Thymus (tissue), 11 donors: Measurements from ENCODE around the gene RTBDN. TPM values are rescaled to one million over a fixed set of nuclear protein-coding genes. Genes with fewer than 3 reads are reported as not detected.
"Not testable (repeated sequence)": the region's sequence is repeated elsewhere in the genome, so short reads cannot be mapped to it uniquely, and the experiment has no call there.

Experiments
- DNase-seq, 9 donors: peaks; one replicate each; pipeline ENCODE4 v3.0.0-alpha.2; 2013; ENCODE audit warnings: low spot score in 9 of 9, low read depth in 6 of 9, missing footprints in 1 of 9
- H3K27ac ChIP-seq, 2 donors: one replicate each; pipeline ENCODE4 v1.5.1; 2013; ENCODE audit warnings: control low read depth in 1 of 2, low read depth in 1 of 2, low read length in 1 of 2, mild to moderate bottlenecking in 1 of 2, moderate library complexity in 1 of 2
- H3K27me3 ChIP-seq, 2 donors: one replicate each; pipeline ENCODE4 v1.5.1; 2013; ENCODE audit warnings: low read length in 1 of 2; ENCODE audit not compliant: control insufficient read depth in 2 of 2, insufficient read depth in 1 of 2
- H3K36me3 ChIP-seq, 2 donors: one replicate each; pipeline ENCODE4 v1.5.1; 2013; ENCODE audit warnings: low read length in 1 of 2, mild to moderate bottlenecking in 1 of 2, moderate library complexity in 1 of 2; ENCODE audit not compliant: control insufficient read depth in 2 of 2, insufficient read depth in 2 of 2
- H3K4me1 ChIP-seq, 2 donors: one replicate each; pipeline ENCODE4 v1.5.1; 2013; ENCODE audit warnings: low read length in 2 of 2; ENCODE audit not compliant: control insufficient read depth in 2 of 2, insufficient read depth in 2 of 2
- H3K4me3 ChIP-seq, 2 donors: one replicate each; pipeline ENCODE4 v1.5.1; 2013; ENCODE audit warnings: low read length in 2 of 2, control low read depth in 1 of 2, mild to moderate bottlenecking in 1 of 2
- H3K9me3 ChIP-seq, 2 donors: one replicate each; pipeline ENCODE4 v1.5.1; 2013; ENCODE audit warnings: low read length in 1 of 2, mild to moderate bottlenecking in 1 of 2; ENCODE audit not compliant: control insufficient read depth in 2 of 2, insufficient read depth in 1 of 2
- WGBS: extraction: QIAGEN DNeasy Blood & Tissue Kit; methylation state at CpG from one replicate; pipeline ENCODE4 v1.1.7; 2013; 5-methylcytosine and 5-hydroxymethylcytosine counted together
- polyA plus RNA-seq: library from polyadenylated mRNA; stranded (reverse); fragments of 200-250 nt; gene quantifications from one replicate; pipeline ENCODE4 v1.2.3, GENCODE V29; 2013
- total RNA-seq: library from RNA; stranded (reverse); fragments of 120-200 nt; gene quantifications from one replicate; pipeline ENCODE4 v1.2.4, GENCODE V29; 2013
- donor health status: healthy.

Gene RTBDN
- total and polyA plus RNA-seq, 2 donors = 1.6 to 1.7 TPM

DNA sequence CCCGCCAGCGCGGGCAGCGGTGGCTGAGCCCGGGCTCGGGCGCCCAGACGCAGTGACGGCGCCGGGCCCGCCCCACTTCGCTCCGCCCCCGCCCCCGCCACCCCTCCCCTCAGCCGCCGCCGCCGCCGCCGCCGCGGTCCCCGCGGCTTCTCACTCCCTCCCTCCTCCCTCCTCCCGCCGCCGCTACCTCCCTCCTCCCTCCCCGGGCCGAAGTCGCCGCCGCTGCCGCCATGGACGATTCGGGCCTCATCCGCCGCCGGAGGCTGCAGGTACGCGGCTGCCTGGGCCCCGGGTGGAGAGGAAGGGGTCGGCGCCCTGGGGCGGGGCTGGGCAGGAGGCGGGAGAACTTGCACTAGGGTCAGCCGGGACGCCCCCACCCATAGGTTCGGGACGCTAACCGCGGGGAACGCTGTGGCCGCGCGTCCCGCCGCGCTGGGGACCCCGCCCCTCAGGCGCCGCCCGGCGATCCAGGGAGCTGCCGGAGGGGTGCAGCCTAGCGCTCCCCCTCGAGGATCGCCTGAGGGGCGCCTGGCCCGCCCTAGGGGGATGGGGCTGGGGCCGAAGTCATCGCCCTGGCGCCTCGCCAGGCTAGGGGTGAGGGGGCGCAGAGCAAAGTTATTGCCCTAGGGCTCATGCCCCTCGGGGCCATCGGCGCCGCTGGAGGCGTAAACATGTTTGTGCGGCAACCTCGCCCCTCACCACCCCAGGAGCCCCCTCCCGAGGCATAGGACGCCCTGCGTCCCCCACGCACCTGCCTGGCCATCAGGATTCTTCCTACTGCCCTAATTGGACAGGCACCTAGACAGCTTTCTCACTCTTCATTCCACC is 427 bp downstream of the RTBDN start:
- Histone ChIP-seq H3K27me3 (peaks cover 69 to 96% of the 10 kb centered on the region in 2 donors), H3K27ac (no peak overlapping the region), H3K4me1 (peaks cover 2 to 15% of the 10 kb centered on the region in 2 donors), H3K9me3 (peaks cover 3 to 11% of the 10 kb centered on the region in 2 donors), H3K36me3 (no peaks in the 10 kb centered on the region), H3K4me3 (peak overlapping the region in 1 of 2 donors; percentile 50)
- WGBS = 2% methylated on average over 85 of the region's 87 CpGs
- DNase-seq = peak in 1 of 9 donors; percentile 25

- no peak for DNase-seq
- Histone ChIP-seq H3K36me3 (no peaks in the 10 kb centered on the region), H3K4me3 (peak overlapping the region in 1 of 2 donors; percentile 50), H3K9me3 (peaks cover 3 to 11% of the 10 kb centered on the region in 2 donors), H3K27ac (no peak overlapping the region), H3K4me1 (peaks cover 2 to 10% of the 10 kb centered on the region in 2 donors), H3K27me3 (peaks cover 63 to 96% of the 10 kb centered on the region in 2 donors)
- 2% methylated on average over 5 of the region's 5 CpGs for WGBS
Observed at GRCh38 chr19:12833418-12833737, 1.0 kb downstream of the RTBDN start.

DNA sequence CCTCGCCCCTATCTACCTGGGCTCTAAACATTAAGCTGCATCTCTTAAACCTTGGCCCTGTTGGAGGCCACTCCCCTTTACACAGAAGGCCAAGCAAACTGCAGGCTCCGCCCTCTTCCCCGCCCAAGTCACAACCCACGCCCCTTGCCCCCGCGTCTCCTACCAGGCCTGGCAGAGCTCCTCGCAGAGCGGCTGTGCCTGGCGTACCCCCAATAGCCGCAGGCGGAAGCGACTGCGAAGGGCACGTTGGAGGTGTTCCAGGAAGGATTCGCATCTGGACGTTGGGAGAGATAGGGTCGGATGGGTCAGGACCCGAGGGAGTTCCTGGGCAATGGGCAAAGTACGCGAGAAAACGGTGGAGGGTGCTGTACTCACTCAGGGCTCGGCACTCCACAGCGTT is 5.9 kb downstream of the RTBDN start:
- no peak overlapping the region for H3K27ac ChIP-seq
- H3K27me3 ChIP-seq = peaks cover 26 to 80% of the 10 kb centered on the region in 2 donors
- H3K4me1 ChIP-seq = peaks cover 3 to 7% of the 10 kb centered on the region in 2 donors
- peak in 4 of 9 donors; percentile 32 to 71 (median 53) for DNase-seq
- H3K9me3 ChIP-seq = peaks cover 2 to 7% of the 10 kb centered on the region in 2 donors
- H3K4me3 ChIP-seq = no peak overlapping the region
- WGBS = 11% methylated on average over 23 of the region's 23 CpGs
- H3K36me3 ChIP-seq = no peaks in the 10 kb centered on the region

DNA sequence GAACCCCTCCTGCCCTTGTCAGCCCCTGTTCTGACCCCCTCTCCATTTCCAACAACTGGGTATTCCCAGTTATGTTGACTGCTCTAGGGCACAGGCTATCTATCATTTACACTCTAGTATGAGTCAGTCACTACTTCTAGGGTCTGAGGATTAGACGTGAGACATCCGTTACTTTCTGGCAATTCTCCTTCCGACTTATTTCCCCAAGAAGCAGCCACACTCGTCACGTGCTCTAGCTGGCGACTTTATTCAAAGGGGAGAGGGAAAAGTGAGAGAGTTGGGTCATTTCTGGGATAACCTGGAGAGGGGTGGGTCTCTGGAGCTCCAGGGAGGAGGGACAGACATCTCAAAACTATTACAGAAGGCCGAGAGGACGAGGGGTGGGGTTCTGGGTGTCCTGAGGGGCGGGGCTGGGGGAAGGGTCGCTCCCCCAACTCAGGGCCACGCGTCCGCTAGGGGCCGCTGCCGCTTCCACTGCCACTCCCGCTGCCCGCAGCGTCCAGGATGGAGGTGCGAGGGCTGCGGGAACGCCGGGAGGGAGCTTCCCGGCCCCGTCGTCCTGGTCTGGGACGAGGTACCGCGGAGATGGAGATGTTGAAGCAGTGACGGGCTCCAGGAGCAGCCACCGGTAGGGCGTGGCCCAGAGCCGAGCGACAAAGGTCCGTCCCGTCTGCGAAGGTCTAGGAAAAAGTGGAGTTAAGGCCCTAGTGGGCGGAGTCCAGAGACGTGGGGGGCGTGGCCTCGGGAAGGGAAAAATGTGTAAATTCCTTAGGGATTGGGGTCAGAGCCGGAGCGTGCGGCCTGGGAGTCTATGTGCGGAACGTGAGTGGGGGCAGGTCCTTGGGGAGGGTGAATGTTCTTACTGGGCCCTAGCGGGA is 8.9 kb downstream of the RTBDN start:
- peaks cover 0 to 2% of the 10 kb centered on the region in 2 donors for H3K9me3 ChIP-seq

DNA sequence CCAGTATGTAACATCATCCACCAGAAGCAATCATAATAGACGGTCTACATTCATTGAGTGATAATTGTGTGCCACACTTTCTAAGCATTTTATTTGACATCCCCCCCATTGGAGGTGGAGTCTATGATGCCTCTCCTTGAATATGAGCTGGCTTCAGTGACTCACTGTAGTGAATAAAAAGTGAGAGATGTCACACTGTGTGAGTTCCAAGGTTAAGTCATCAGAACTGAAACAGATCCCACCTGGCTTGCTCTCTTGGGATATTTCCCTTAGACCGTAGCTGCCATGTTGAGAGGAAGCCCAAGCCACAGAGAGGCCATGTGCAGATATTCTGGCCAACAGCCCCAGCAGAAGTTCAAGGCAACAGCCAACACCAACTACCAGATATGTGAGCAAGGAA is 12.6 kb downstream of the RTBDN start:
- no peaks in the 10 kb centered on the region for H3K36me3 ChIP-seq
- no peak overlapping the region for H3K4me3 ChIP-seq
- H3K27ac ChIP-seq = no peak overlapping the region
- DNase-seq = no peak
- WGBS = 96% methylated on average over 2 of the region's 2 CpGs
- peaks cover 7 to 17% of the 10 kb centered on the region in 2 donors for H3K27me3 ChIP-seq
- H3K9me3 ChIP-seq = no peaks in the 10 kb centered on the region
- peaks cover 0 to 3% of the 10 kb centered on the region in 2 donors for H3K4me1 ChIP-seq

More for the DNA sequence above, 8.9 kb downstream of the RTBDN start:
- Histone ChIP-seq H3K36me3 (no peaks in the 10 kb centered on the region), H3K4me3 (no peak overlapping the region), H3K27ac (no peak overlapping the region), H3K4me1 (peaks cover 0 to 3% of the 10 kb centered on the region in 2 donors), H3K27me3 (peaks cover 13 to 51% of the 10 kb centered on the region in 2 donors)
- no peak for DNase-seq
- 11% methylated on average over 46 of the region's 46 CpGs for WGBS

DNA sequence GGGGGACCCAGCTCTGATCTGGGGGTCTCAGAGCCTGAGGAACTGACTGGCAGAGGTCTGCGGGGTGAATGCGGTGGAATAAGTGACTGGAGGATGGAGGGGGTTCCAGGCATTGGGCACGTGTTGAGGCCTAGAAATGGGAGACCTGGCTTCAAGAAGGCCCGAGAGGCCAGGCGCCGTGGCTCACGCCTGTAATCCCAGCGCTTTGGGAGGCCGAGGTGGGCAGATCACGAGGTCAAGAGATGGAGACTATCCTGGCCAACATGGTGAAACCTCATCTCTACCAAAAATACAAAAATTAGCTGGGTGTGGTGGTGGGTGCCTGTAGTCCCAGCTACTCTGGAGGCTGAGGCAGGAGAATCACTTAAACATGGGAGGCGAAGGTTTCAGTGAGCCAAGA is 16.6 kb downstream of the RTBDN start:
- not testable (repeated sequence) for H3K4me3 ChIP-seq, H3K27me3 ChIP-seq, H3K9me3 ChIP-seq, DNase-seq, H3K4me1 ChIP-seq, H3K27ac ChIP-seq
- peaks cover 8 to 12% of the 10 kb centered on the region in 2 donors for H3K36me3 ChIP-seq
- WGBS = 99% methylated on average over 11 of the region's 11 CpGs

DNA sequence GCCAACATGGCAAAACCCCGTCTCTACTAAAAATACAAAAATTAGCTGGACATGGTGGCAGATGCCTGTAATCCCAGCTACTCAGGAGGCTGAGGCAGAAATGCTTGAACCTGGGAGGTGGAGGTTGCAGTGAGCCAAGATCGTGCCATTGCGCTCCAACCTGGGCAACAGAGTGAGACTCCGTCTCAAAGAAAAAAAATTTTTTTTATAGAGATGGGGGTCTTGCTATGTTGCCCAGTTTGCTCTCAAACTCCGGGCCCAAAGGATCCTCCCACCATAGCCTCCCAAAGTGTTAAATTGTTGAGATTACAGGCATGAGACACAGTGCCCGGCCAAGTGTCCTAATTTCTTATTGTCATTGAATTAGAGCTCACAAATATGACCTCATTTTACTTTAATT is 17.2 kb downstream of the RTBDN start:
- H3K4me3 ChIP-seq, H3K9me3 ChIP-seq, DNase-seq, H3K27ac ChIP-seq, H3K27me3 ChIP-seq, H3K4me1 ChIP-seq: not testable (repeated sequence)
- WGBS = 98% methylated on average over 6 of the region's 6 CpGs
- peaks cover 8 to 15% of the 10 kb centered on the region in 2 donors for H3K36me3 ChIP-seq

DNA sequence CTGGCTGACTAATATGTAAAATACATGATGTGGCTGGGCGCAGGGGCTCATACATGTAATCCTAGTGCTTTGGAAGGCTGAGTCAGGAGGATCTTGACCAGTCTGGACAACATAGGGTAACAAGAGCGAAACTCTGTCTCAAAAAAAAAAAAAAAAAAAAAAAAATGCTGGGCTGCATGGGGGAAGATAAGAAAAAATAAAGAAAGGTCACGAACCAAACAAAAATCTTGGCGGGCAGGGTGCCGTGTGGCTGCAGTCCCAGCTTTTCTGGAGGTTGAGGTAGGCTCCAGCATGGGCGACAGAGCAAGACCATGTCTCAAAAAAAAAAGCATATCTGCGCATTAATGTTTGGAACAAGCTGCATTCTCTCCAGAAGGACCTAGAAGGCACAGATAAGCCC is 19.3 kb downstream of the RTBDN start:
- H3K36me3 ChIP-seq = peaks cover 15 to 17% of the 10 kb centered on the region in 2 donors
- H3K27ac ChIP-seq = no peak overlapping the region
- H3K4me3 ChIP-seq = no peak overlapping the region
- DNase-seq = no peak
- 98% methylated on average over 7 of the region's 7 CpGs for WGBS
- no peaks in the 10 kb centered on the region for H3K4me1 ChIP-seq
- H3K9me3 ChIP-seq = no peaks in the 10 kb centered on the region
- H3K27me3 ChIP-seq = no peaks in the 10 kb centered on the region
